ENCODE results near the gene APOA5. TPM values are rescaled to one million over a fixed set of nuclear protein-coding genes. Genes with fewer than 3 reads are reported as not detected.
"Not testable (repeated sequence)": the region's sequence is repeated elsewhere in the genome, so short reads cannot be mapped to it uniquely, and the experiment has no call there.

The APOA5 gene
- total RNA-seq, 4 donors from 2014 or later = not detected

DNA sequence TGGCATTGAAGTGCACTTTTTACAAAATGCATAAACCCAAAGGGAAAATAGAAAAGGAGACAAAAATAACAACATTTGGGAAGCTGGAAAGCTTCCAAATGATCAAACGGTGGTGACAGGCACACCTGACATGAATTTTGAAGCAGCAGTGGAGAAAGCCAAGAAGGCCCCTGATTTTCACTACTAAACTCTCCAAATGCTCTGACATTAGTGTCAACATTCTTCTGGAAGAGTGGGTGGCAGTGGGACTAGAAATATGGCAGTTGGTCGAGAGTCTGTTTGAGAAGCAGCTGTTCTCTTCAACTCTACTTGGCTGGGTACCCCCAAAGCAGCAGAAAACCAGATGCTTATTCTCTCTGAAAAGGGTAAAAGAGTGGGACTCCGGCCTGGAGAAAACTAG is 12.3 kb upstream of the APOA5 start:
- TF ChIP-seq POLR2A (IDR thresholded peaks at IDR 0.05) (no peak), CTCF (IDR thresholded peaks at IDR 0.05) (no peak)
- Histone ChIP-seq H3K36me3 (no peaks in the 10 kb centered on the region), H3K27ac (no peak overlapping the region), H3K4me3 (replicated peaks in 1 of 3) (no peak overlapping the region), H3K9me3 (no peaks in the 10 kb centered on the region), H3K4me1 (peaks cover 0 to 13% of the 10 kb centered on the region in 2 donors), H3K27me3 (no peaks in the 10 kb centered on the region)
- no peak for DNase-seq
- intact Hi-C loops (cut with DNase I) = no loop called here
- WGBS, 2 donors = 46 to 56% methylated on average over 3 of the region's 3 CpGs

DNA sequence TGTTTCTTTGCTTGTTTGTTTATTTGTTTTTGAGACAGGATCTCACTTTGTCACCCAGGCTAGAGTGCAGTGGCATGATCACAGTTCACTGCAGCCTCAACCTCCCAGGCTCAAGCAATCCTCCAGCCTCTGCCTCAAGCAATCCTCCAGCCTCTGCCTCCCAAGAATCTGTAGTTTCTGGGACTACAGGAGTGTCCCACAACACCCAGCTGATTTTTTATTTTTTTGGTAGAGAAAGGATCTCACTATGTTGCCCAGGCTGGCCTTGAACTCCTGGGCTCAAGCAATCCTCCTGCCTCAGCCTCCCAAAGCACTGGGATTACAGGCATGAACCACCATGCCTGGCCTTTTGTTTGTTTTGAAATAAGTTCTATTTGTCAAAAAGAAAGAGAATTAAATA is 10.0 kb upstream of the APOA5 start:
- H3K4me3 ChIP-seq (replicated peaks in 1 of 3); H3K36me3 ChIP-seq; intact Hi-C loops (cut with DNase I); H3K27me3 ChIP-seq; DNase-seq; H3K27ac ChIP-seq; H3K9me3 ChIP-seq: not testable (repeated sequence)
- peaks cover 0 to 13% of the 10 kb centered on the region in 2 donors for H3K4me1 ChIP-seq

- H3K4me3 ChIP-seq (replicated peaks in 1 of 3) = no peak overlapping the region
- no peaks in the 10 kb centered on the region for H3K27me3 ChIP-seq
- peak overlapping the region in 1 of 3 donors; percentile 39 for H3K27ac ChIP-seq
- no peaks in the 10 kb centered on the region for H3K9me3 ChIP-seq
- intact Hi-C loops (cut with DNase I) = no loop called here
- TF ChIP-seq POLR2A (IDR thresholded peaks at IDR 0.05) (no peak), CTCF (IDR thresholded peaks at IDR 0.05) (no peak)
- no peaks in the 10 kb centered on the region for H3K36me3 ChIP-seq
- no peak for DNase-seq
- 74 to 82% methylated on average over 2 of the region's 2 CpGs for WGBS, 2 donors
- peaks cover 0 to 6% of the 10 kb centered on the region in 2 donors for H3K4me1 ChIP-seq
Observed at GRCh38 chr11:116800610-116801009, 8.9 kb upstream of the APOA5 start.

- no peak for DNase-seq
- H3K27ac ChIP-seq = no peak overlapping the region
- no peaks in the 10 kb centered on the region for H3K27me3 ChIP-seq
- no peak overlapping the region for H3K4me3 ChIP-seq (replicated peaks in 1 of 3)
- TF ChIP-seq POLR2A (IDR thresholded peaks at IDR 0.05) = no peak
- no peaks in the 10 kb centered on the region for H3K9me3 ChIP-seq
- WGBS, 2 donors = 86 to 89% methylated on average over 5 of the region's 5 CpGs
- no peaks in the 10 kb centered on the region for H3K36me3 ChIP-seq
- H3K4me1 ChIP-seq = peaks cover 0 to 6% of the 10 kb centered on the region in 2 donors
- intact Hi-C loops (cut with DNase I) = no loop called here
Observed at GRCh38 chr11:116798368-116798767, 6.7 kb upstream of the APOA5 start.

DNA sequence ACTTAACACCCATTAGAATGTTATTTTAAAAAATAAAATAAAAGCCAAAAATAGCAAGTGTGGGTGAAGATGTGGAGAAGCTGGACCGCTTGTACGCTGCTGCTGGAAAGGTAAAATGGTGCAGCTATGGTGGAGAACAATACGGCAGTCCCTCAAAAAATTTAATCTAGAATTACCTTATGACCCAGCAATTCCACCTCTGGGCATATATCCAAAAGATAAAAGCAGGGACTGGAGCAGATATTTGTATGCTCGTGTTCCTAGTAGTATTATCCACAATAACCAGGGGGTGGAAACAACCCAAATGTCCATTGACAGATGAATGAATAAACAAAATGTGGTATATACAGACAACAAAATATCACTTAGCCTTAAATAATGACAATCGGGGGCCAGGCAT is 6.1 kb upstream of the APOA5 start:
- no peaks in the 10 kb centered on the region for H3K9me3 ChIP-seq
- no peak overlapping the region for H3K27ac ChIP-seq
- no peaks in the 10 kb centered on the region for H3K27me3 ChIP-seq
- H3K36me3 ChIP-seq = no peaks in the 10 kb centered on the region
- peaks cover 0 to 6% of the 10 kb centered on the region in 2 donors for H3K4me1 ChIP-seq
- intact Hi-C loops (cut with DNase I) = no loop called here
- 88 to 91% methylated on average over 5 of the region's 5 CpGs for whole genome bisulfite sequencing, 2 donors
- no peak overlapping the region for H3K4me3 ChIP-seq (replicated peaks in 1 of 3)
- no peak for TF ChIP-seq POLR2A (IDR thresholded peaks at IDR 0.05)
- TF ChIP-seq CTCF (IDR thresholded peaks at IDR 0.05) = no peak
- no peak for DNase-seq

GRCh38 chr11:116796548-116796947 is 4.9 kb upstream of the APOA5 start:
- Histone ChIP-seq H3K27ac (no peak overlapping the region), H3K9me3 (no peaks in the 10 kb centered on the region), H3K27me3 (no peaks in the 10 kb centered on the region), H3K36me3 (no peaks in the 10 kb centered on the region), H3K4me1 (peaks cover 3 to 13% of the 10 kb centered on the region in 2 donors), H3K4me3 (replicated peaks in 1 of 3) (no peak overlapping the region)
- no peak for DNase-seq
- whole genome bisulfite sequencing, 2 donors = 93 to 96% methylated on average over 1 of the region's 1 CpG
- no peak for TF ChIP-seq POLR2A (IDR thresholded peaks at IDR 0.05)
- no peak for TF ChIP-seq CTCF (IDR thresholded peaks at IDR 0.05)
- intact Hi-C loops (cut with DNase I) = no loop called here
